ENCODE results near the gene SMTN. TPM values are rescaled to one million over a fixed set of nuclear protein-coding genes. Genes with fewer than 3 reads are reported as not detected.
"Not testable (repeated sequence)": the region's sequence is repeated elsewhere in the genome, so short reads cannot be mapped to it uniquely, and the experiment has no call there.

The SMTN gene
- total and polyA plus RNA-seq, 7 donors, result 23.8 to 1,789 (median 987) TPM

GRCh38 chr22:31062566-31063230, 18.4 kb upstream of the SMTN start:
- Histone ChIP-seq H3K9me3 (no peaks in the 10 kb centered on the region), H3K27me3 (no peaks in the 10 kb centered on the region), H3K4me1 (peaks cover 0 to 5% (median 3%) of the 10 kb centered on the region in 4 donors), H3K4me3 (no peak overlapping the region), H3K36me3 (no peaks in the 10 kb centered on the region), H3K27ac (no peak overlapping the region)
- no peak for DNase-seq
- intact Hi-C loops (cut with DNase I), result no loop called here
- TF ChIP-seq EP300 (IDR thresholded peaks at IDR 0.05) (no peak), POLR2AphosphoS5 (IDR thresholded peaks at IDR 0.05) (no peak), POLR2A (IDR thresholded peaks at IDR 0.05) (no peak), CTCF (IDR thresholded peaks at IDR 0.05) (no peak)
- WGBS, 2 donors, result 51 to 72% methylated on average over 2 of the region's 2 CpGs

- no peaks in the 10 kb centered on the region for H3K9me3 ChIP-seq
- 74 to 91% methylated on average over 6 of the region's 6 CpGs for WGBS, 2 donors
- H3K4me1 ChIP-seq, result peaks cover 0 to 5% (median 0%) of the 10 kb centered on the region in 4 donors
- intact Hi-C loops (cut with DNase I), result no loop called here
- no peak for TF ChIP-seq CTCF (IDR thresholded peaks at IDR 0.05)
- no peak for TF ChIP-seq EP300 (IDR thresholded peaks at IDR 0.05)
- no peak for TF ChIP-seq POLR2AphosphoS5 (IDR thresholded peaks at IDR 0.05)
- no peak for TF ChIP-seq POLR2A (IDR thresholded peaks at IDR 0.05)
- no peaks in the 10 kb centered on the region for H3K27me3 ChIP-seq
- no peak overlapping the region for H3K4me3 ChIP-seq
- no peak overlapping the region for H3K27ac ChIP-seq
- DNase-seq, result no peak
- H3K36me3 ChIP-seq, result no peaks in the 10 kb centered on the region
These were observed 16.7 kb upstream of the SMTN start for GRCh38 chr22:31064369-31064768.

DNA sequence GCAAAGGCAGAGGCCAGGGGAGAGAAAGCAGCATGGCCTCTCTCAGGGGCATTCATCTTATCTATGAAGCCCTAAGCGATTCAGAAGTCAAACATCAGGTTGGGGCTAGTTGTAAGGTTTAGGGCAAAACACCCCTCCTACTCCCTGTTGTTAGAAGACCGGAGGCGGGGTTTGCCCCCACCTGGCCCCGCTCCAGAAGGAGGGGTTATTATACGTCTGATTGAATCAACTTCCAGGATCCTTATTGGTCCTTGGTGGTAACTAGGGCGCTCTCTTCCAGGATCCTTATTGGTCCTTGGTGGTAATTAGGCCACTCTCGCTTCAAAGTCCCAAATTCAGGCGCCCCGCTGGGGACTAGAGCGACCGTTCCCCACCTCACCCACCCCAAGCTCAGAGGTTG, 12.1 kb upstream of the SMTN start:
- no peak for DNase-seq
- TF ChIP-seq POLR2A (IDR thresholded peaks at IDR 0.05) (no peak), EP300 (IDR thresholded peaks at IDR 0.05) (no peak), CTCF (IDR thresholded peaks at IDR 0.05) (no peak), POLR2AphosphoS5 (IDR thresholded peaks at IDR 0.05) (no peak)
- WGBS, 2 donors, result 89 to 90% methylated on average over 11 of the region's 11 CpGs
- intact Hi-C loops (cut with DNase I), result no loop called here
- Histone ChIP-seq H3K9me3 (no peaks in the 10 kb centered on the region), H3K4me3 (no peak overlapping the region), H3K36me3 (no peaks in the 10 kb centered on the region), H3K27ac (no peak overlapping the region), H3K27me3 (no peaks in the 10 kb centered on the region), H3K4me1 (no peaks in the 10 kb centered on the region)

DNA sequence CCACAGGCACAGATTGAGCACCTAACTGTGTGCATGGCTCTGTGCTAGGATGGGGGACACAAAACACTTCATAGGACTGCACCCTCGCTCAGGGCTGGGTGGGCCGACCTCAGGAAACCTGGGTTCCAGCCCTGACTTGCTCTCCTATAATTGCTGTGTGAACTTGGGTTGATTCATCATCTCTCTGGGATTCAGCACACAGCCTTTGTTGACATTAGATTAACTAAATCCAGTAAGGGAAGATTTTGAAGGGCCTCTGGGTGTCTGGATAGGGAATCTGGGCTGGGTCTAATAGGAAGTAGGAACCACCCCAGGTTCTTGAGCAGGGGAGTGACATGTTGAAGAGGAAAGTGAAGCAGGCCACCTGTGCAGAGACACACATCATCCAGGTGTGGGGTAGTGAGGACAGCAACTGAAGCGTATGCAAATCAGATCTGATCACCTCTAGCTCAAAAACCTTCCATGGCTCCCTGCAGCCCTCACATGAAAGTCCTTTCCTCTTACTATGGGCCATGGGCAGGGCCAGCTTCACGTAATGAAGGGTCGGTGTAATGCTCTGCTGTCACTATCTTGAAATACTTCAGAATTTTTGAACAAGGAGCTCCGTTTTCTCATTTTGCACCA, 11.3 kb upstream of the SMTN start:
- H3K36me3 ChIP-seq; H3K9me3 ChIP-seq; H3K27ac ChIP-seq; DNase-seq; H3K4me3 ChIP-seq; H3K27me3 ChIP-seq; H3K4me1 ChIP-seq; intact Hi-C loops (cut with DNase I): not testable (repeated sequence)
- 83 to 93% methylated on average over 6 of the region's 6 CpGs for WGBS, 2 donors

DNA sequence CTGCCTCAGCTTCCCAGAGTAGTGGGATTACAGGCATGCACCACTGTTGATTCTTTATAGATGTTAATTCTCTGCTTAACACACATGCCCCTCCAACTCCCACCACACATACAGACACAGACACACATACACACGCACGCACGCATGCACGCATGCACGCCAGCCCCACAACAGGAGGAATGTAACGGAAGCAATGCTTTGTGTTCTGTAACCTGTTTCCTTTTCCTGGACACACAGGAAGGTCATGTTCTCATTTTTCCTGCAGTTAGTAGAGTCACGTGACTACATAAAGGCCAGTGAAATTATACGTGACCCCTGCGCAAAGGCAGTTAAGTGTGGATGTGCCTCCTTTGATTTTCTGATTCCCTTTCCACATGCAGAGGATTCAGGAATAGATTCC, 8.0 kb upstream of the SMTN start:
- DNase-seq; H3K4me3 ChIP-seq; H3K36me3 ChIP-seq; H3K9me3 ChIP-seq; H3K27ac ChIP-seq; H3K27me3 ChIP-seq; intact Hi-C loops (cut with DNase I): not testable (repeated sequence)
- peaks cover 0 to 15% (median 12%) of the 10 kb centered on the region in 4 donors for H3K4me1 ChIP-seq
- WGBS, 2 donors, result 83 to 94% methylated on average over 9 of the region's 9 CpGs

DNA sequence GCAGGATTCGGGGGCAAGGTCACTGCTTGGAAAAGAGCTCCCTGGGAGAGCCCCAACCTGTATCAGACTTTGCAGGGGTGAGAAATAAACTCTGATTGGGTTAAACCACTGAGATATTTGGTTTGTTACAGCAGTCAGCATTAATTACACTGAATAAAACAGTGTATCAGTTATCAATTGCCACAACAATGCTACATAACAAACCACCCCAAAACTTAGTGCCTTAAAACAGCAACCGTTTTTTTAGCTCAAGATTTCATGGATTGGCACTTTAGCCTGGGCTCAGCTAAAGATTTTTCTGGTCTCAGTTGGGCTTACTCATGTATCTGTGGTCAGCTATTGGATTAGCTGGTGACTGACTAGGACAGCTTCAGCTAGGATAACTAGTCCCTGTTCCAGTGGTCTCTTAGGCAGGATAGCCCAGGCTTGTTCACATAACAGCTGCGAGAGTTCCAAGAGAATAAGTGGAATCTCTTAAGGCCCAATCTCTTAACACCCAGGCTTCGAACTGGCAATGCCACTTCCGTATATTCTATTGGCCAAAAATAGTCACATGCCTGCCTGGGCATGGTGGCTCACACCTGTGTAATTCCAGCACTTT, 7.5 kb upstream of the SMTN start:
- intact Hi-C loops (cut with DNase I); H3K27me3 ChIP-seq; H3K4me3 ChIP-seq; DNase-seq; H3K36me3 ChIP-seq; H3K9me3 ChIP-seq; H3K27ac ChIP-seq: not testable (repeated sequence)
- WGBS, 2 donors, result 71 to 88% methylated on average over 5 of the region's 5 CpGs
- peaks cover 0 to 15% (median 12%) of the 10 kb centered on the region in 4 donors for H3K4me1 ChIP-seq
